ENCODE measurements around the gene SIPA1L3. TPM values are rescaled to one million over a fixed set of nuclear protein-coding genes. Genes with fewer than 3 reads are reported as not detected.

Gene SIPA1L3
- total and polyA plus RNA-seq, 2 experiments from 2014 or later: 15.7 to 54.1 TPM

GRCh38 chr19:37964109-37964508 is 57.1 kb downstream of the SIPA1L3 start:
- Histone ChIP-seq H3K4me2 (no peak overlapping the region), H3F3A (replicated peaks; ENCODE audit: low read depth) (no peaks in the 10 kb centered on the region), H3K4me1 (ENCODE audit: insufficient read depth) (no peaks in the 10 kb centered on the region), H4K20me1 (replicated peaks; ENCODE audit: insufficient read depth) (no peaks in the 10 kb centered on the region), H3K4me3 (no peak overlapping the region), H3K36me3 (ENCODE audit: insufficient read depth) (no peaks in the 10 kb centered on the region), H3K27ac (ENCODE audit: low read depth) (no peak overlapping the region), H2AFZ (no peak overlapping the region), H3K79me2 (replicated peaks; ENCODE audit: insufficient read depth) (peaks cover 80% of the 10 kb centered on the region), H3K9me2 (ENCODE audit: insufficient read depth) (no peaks in the 10 kb centered on the region), H3K27me3 (ENCODE audit: insufficient read depth) (no peaks in the 10 kb centered on the region)
- Mint-ChIP-seq H3K27ac (no peak overlapping the region), H3K36me3 (ENCODE audit: low read depth) (peaks cover 7% of the 10 kb centered on the region), H3K4me3 (no peak overlapping the region), H3K9me3 (peaks cover 7% of the 10 kb centered on the region; the same call in 2 of the 3 replicates), H3K4me1 (peaks cover 18% of the 10 kb centered on the region; the same call in 2 of the 3 replicates), H3K27me3 (ENCODE audit: insufficient read depth, low read depth, poor library complexity) (peaks cover 6% of the 10 kb centered on the region)
- TF ChIP-seq, protein P1, sequence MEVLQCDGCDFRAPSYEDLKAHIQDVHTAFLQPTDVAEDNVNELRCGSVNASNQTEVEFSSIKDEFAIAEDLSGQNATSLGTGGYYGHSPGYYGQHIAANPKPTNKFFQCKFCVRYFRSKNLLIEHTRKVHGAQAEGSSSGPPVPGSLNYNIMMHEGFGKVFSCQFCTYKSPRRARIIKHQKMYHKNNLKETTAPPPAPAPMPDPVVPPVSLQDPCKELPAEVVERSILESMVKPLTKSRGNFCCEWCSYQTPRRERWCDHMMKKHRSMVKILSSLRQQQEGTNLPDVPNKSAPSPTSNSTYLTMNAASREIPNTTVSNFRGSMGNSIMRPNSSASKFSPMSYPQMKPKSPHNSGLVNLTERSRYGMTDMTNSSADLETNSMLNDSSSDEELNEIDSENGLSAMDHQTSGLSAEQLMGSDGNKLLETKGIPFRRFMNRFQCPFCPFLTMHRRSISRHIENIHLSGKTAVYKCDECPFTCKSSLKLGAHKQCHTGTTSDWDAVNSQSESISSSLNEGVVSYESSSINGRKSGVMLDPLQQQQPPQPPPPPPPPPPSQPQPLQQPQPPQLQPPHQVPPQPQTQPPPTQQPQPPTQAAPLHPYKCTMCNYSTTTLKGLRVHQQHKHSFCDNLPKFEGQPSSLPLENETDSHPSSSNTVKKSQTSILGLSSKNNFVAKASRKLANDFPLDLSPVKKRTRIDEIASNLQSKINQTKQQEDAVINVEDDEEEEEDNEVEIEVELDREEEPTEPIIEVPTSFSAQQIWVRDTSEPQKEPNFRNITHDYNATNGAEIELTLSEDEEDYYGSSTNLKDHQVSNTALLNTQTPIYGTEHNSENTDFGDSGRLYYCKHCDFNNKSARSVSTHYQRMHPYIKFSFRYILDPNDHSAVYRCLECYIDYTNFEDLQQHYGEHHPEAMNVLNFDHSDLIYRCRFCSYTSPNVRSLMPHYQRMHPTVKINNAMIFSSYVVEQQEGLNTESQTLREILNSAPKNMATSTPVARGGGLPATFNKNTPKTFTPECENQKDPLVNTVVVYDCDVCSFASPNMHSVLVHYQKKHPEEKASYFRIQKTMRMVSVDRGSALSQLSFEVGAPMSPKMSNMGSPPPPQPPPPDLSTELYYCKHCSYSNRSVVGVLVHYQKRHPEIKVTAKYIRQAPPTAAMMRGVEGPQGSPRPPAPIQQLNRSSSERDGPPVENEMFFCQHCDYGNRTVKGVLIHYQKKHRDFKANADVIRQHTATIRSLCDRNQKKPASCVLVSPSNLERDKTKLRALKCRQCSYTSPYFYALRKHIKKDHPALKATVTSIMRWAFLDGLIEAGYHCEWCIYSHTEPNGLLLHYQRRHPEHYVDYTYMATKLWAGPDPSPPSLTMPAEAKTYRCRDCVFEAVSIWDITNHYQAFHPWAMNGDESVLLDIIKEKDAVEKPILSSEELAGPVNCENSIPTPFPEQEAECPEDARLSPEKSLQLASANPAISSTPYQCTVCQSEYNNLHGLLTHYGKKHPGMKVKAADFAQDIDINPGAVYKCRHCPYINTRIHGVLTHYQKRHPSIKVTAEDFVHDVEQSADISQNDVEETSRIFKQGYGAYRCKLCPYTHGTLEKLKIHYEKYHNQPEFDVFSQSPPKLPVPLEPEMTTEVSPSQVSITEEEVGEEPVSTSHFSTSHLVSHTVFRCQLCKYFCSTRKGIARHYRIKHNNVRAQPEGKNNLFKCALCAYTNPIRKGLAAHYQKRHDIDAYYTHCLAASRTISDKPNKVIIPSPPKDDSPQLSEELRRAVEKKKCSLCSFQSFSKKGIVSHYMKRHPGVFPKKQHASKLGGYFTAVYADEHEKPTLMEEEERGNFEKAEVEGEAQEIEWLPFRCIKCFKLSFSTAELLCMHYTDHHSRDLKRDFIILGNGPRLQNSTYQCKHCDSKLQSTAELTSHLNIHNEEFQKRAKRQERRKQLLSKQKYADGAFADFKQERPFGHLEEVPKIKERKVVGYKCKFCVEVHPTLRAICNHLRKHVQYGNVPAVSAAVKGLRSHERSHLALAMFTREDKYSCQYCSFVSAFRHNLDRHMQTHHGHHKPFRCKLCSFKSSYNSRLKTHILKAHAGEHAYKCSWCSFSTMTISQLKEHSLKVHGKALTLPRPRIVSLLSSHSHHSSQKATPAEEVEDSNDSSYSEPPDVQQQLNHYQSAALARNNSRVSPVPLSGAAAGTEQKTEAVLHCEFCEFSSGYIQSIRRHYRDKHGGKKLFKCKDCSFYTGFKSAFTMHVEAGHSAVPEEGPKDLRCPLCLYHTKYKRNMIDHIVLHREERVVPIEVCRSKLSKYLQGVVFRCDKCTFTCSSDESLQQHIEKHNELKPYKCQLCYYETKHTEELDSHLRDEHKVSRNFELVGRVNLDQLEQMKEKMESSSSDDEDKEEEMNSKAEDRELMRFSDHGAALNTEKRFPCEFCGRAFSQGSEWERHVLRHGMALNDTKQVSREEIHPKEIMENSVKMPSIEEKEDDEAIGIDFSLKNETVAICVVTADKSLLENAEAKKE (CRISPR knock-in tag; IDR thresholded peaks at IDR 0.05): no peak
- TF ChIP-seq ZNF331 (CRISPR knock-in tag; IDR thresholded peaks at IDR 0.05; ENCODE audit: low read depth): no peak
- TF ChIP-seq ZNF114 (CRISPR knock-in tag; IDR thresholded peaks at IDR 0.05): no peak
- TF ChIP-seq REST (IDR thresholded peaks at IDR 0.05; ENCODE audit: unreplicated experiment): no peak
- TF ChIP-seq EZH2phosphoT487 (IDR thresholded peaks at IDR 0.05; ENCODE audit: unreplicated experiment): no peak
- no peak for TF ChIP-seq CREB1 (CRISPR knock-in tag; IDR thresholded peaks at IDR 0.05; ENCODE audit: low read depth)
- TF ChIP-seq STAT1 (IDR thresholded peaks at IDR 0.05; ENCODE audit: unreplicated experiment): no peak
- TF ChIP-seq, protein P2, sequence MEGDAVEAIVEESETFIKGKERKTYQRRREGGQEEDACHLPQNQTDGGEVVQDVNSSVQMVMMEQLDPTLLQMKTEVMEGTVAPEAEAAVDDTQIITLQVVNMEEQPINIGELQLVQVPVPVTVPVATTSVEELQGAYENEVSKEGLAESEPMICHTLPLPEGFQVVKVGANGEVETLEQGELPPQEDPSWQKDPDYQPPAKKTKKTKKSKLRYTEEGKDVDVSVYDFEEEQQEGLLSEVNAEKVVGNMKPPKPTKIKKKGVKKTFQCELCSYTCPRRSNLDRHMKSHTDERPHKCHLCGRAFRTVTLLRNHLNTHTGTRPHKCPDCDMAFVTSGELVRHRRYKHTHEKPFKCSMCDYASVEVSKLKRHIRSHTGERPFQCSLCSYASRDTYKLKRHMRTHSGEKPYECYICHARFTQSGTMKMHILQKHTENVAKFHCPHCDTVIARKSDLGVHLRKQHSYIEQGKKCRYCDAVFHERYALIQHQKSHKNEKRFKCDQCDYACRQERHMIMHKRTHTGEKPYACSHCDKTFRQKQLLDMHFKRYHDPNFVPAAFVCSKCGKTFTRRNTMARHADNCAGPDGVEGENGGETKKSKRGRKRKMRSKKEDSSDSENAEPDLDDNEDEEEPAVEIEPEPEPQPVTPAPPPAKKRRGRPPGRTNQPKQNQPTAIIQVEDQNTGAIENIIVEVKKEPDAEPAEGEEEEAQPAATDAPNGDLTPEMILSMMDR (conservative IDR thresholded peaks at IDR 0.05; ENCODE audit: low read depth in 2 of 2): no peak
- TF ChIP-seq ETS1 (IDR thresholded peaks at IDR 0.05): no peak
- TF ChIP-seq NANOG (IDR thresholded peaks at IDR 0.05; ENCODE audit: borderline replicate concordance): no peak
- TF ChIP-seq EZH2 (IDR thresholded peaks at IDR 0.05; ENCODE audit: low read depth, unreplicated experiment): no peak
- TF ChIP-seq JUNB (IDR thresholded peaks at IDR 0.05; ENCODE audit: unreplicated experiment): no peak
- TF ChIP-seq POLR2AphosphoS5 (IDR thresholded peaks at IDR 0.05; ENCODE audit: low read depth): no peak
- DNase-seq (ENCODE audit: low spot score) (no peak), ATAC-seq (no peak)

Measured in GM23338 (cell line).